Effector memory CD4-positive, alpha-beta T cell (primary cell): Measurements from ENCODE around the gene RPS27L.

ENCODE experiments used
- DNase-seq, 3 donors: peaks; one replicate each; pipeline ENCODE4 v3.0.0-alpha.2; 2020
- H3K27ac ChIP-seq: 2 replicates; pipeline ENCODE4 v1.7.0; 2013; ENCODE audit warnings: mild to moderate bottlenecking, low read length, moderate library complexity; ENCODE audit not compliant: insufficient read depth, poor library complexity, severe bottlenecking
- H3K27me3 ChIP-seq: replicated peaks from 2 replicates; pipeline ENCODE4 v1.7.0; 2013; ENCODE audit warnings: mild to moderate bottlenecking, low read length; ENCODE audit not compliant: insufficient read depth, control insufficient read depth, poor library complexity, severe bottlenecking
- H3K36me3 ChIP-seq: 2 replicates; pipeline ENCODE4 v1.7.0; 2013; ENCODE audit warnings: mild to moderate bottlenecking, low read length, moderate library complexity; ENCODE audit not compliant: control insufficient read depth, insufficient read depth
- H3K4me1 ChIP-seq: 2 replicates; pipeline ENCODE4 v1.7.0; 2013; ENCODE audit warnings: low read length, mild to moderate bottlenecking; ENCODE audit not compliant: control insufficient read depth, insufficient read depth, poor library complexity, severe bottlenecking
- H3K4me3 ChIP-seq: 2 replicates; pipeline ENCODE4 v1.7.0; 2013; ENCODE audit warnings: low read length, low read depth, mild to moderate bottlenecking; ENCODE audit not compliant: insufficient read depth, poor library complexity, severe bottlenecking
- H3K9me3 ChIP-seq: 2 replicates; pipeline ENCODE4 v1.7.0; 2013; ENCODE audit warnings: mild to moderate bottlenecking, low read length, moderate library complexity; ENCODE audit not compliant: control insufficient read depth

The RPS27L gene

DNA sequence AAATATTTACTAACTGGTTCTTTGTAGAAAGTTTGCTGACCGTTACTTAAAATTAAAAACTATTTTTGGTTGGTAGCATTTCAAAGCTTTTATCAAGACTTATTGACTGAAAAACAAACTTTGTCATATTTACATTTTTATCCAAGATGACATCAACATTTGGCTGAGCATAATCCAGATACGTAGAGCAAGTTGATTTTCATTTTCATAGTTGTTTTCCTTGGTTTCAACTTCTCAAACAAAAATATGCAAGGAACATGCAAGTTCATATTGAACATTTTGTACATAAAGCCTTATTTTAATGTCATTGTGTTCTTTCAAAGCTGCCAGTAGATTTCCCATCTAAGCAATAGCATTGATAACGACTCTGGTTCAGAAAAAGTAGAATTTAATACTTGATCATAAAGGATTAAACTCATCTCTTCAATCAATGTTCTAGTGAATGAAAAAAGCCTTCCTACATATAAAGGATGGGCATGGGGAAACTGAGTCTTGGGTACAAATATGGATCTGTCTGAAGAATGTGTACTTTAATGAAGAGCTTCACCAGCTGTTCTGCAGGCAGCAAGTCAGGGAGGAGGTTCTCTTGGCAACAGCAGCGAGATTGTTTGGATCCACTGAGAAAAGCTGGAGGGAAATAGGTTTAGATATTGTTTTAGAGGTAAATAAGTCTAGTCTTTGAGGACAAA is 37.7 kb upstream of the RPS27L start:
- no peaks in the 10 kb centered on the region for H3K9me3 ChIP-seq
- H3K27ac ChIP-seq = peak overlapping the region; percentile 87
- H3K36me3 ChIP-seq = no peaks in the 10 kb centered on the region
- H3K4me1 ChIP-seq = peaks cover 63% of the 10 kb centered on the region
- H3K4me3 ChIP-seq = peak overlapping the region; percentile 10
- H3K27me3 ChIP-seq = no peaks in the 10 kb centered on the region
- no peak for DNase-seq

DNA sequence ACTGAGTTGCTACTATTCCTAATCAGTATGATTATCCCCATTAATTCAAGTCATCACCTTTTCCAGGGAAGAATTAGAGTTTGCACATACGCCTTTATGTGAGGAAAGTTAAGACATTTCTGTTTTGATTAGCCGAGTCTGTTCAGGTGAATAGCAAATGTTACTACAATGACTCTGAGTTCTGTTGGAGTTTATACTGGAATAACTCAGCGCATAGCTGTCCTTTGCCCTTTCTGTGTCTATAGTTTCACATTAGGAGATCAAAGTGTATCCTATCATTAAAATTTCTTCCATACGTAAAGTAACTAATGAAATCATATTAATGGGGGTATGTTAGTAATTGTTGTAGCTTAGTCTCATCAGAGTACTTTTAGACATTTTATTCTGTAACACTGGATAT is 37.0 kb upstream of the RPS27L start:
- no peak for DNase-seq
- Histone ChIP-seq H3K36me3 (no peaks in the 10 kb centered on the region), H3K9me3 (no peaks in the 10 kb centered on the region), H3K27me3 (no peaks in the 10 kb centered on the region), H3K4me1 (peaks cover 62% of the 10 kb centered on the region), H3K4me3 (peak overlapping the region; percentile 35), H3K27ac (peak overlapping the region; percentile 87)

DNA sequence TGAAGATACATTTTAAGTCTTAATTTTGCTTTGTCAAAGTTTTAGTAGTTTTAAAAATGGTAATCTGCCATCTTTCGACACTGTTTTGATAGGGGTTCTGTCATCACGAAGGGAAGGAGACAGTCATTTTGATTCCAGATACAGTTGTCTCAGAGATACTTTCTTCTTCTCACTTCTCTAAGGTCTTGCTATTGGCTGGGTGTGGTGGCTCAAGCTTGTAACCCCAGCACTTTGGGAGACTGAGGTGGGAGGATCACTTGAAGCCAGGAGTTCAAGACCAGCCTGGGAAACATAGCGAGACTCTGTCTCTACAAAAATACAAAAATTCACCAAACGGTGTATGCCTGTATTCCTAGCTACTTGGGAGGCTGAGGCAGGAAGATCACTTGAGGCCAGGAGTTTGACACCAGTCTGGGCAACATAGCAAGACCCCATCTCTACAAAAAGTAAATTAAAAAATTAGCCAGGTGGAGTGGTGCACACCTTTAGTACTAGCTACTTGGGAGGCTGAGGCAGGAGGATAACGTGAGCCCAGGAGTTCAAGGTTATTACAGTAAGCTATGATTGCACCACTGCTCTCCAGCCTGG is 35.4 kb upstream of the RPS27L start:
- H3K4me3 ChIP-seq = peak overlapping the region; percentile 20
- no peaks in the 10 kb centered on the region for H3K27me3 ChIP-seq
- H3K9me3 ChIP-seq = no peaks in the 10 kb centered on the region
- H3K36me3 ChIP-seq = no peaks in the 10 kb centered on the region
- peaks cover 63% of the 10 kb centered on the region for H3K4me1 ChIP-seq
- DNase-seq = no peak
- peak overlapping the region; percentile 87 for H3K27ac ChIP-seq

DNA sequence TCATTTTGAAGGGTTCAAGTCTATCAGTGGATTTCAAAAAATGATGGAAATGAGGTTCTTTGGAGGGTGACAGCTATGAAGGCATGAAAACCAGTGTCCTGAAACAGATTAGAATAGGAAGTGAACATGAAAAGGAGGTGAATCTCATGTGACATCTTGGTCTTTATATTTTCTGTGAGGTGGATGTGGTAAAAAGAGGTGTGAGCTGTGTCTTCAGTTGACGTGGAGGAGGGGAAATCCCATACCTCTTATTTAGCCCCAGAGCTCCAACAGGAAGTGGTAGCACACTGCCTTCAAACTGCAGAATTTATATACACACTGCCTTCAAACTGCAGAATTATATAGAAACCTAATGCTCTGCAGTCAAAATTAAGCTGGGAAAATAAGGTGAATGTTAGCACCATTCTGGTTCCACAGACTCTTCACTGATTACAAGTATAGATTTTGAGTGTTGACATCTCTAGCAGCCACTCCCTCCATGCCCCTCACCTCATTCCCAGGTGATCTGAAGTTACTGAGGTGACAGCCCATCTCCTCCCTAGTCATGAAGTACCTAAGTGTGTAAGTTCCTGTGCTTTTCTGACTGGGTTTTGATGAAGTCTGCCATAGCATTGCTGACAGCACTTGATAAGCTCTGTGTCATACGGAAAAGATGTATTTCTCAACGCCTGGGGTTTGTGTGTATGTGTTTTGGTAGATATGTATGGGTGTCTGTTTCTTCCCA is 34.8 kb upstream of the RPS27L start:
- H3K9me3 ChIP-seq = no peaks in the 10 kb centered on the region
- H3K27ac ChIP-seq = peak overlapping the region; percentile 94
- DNase-seq = peak; percentile 40 to 59 (median 52)
- peak overlapping the region; percentile 20 for H3K4me3 ChIP-seq
- H3K27me3 ChIP-seq = no peaks in the 10 kb centered on the region
- H3K36me3 ChIP-seq = no peaks in the 10 kb centered on the region
- peaks cover 59% of the 10 kb centered on the region for H3K4me1 ChIP-seq

DNA sequence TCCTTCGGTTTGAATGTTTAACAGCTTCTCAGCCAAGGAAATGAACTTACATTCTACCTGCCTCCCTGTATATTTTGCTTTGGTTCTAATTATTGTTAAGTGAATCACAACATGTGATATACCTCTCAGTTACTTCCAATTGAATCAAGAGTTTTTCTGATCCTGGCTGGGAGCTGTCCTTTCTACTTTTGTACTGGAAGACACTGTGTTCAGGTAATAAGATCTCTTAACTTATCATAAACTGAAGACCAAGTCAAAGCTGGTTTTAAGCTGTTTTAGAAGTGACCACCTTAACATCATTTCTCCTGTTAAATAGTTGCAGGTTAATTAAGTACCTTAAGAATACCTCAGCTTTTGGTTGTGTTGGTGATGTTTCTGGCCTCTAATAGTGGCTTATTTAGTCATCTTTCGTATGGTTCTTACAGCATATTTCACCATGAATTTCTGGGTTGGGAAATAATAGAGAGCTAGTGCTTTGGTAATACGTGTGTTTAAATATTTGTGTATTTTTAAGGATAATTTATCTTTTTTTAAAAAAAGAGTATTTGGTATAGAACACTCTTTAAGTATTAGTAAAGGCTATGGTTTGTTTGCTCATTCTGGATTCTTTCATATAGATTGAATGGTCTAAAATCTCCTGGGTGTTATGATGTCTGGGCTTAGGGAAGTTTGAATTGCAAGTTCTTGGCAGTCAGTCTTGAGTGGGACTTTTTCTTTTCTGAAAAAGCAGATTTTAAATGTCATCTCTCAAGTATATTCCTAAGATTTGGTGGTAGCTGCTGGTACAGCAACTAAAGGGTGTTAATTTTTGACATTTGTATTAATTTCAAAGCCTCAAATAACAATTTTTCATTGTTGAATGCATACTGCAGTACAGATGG is 33.7 kb upstream of the RPS27L start:
- Histone ChIP-seq H3K4me3 (peak overlapping the region; percentile 99), H3K4me1 (peaks cover 50% of the 10 kb centered on the region), H3K9me3 (no peaks in the 10 kb centered on the region), H3K36me3 (no peaks in the 10 kb centered on the region), H3K27ac (peak overlapping the region; percentile 94), H3K27me3 (no peaks in the 10 kb centered on the region)
- DNase-seq = no peak

DNA sequence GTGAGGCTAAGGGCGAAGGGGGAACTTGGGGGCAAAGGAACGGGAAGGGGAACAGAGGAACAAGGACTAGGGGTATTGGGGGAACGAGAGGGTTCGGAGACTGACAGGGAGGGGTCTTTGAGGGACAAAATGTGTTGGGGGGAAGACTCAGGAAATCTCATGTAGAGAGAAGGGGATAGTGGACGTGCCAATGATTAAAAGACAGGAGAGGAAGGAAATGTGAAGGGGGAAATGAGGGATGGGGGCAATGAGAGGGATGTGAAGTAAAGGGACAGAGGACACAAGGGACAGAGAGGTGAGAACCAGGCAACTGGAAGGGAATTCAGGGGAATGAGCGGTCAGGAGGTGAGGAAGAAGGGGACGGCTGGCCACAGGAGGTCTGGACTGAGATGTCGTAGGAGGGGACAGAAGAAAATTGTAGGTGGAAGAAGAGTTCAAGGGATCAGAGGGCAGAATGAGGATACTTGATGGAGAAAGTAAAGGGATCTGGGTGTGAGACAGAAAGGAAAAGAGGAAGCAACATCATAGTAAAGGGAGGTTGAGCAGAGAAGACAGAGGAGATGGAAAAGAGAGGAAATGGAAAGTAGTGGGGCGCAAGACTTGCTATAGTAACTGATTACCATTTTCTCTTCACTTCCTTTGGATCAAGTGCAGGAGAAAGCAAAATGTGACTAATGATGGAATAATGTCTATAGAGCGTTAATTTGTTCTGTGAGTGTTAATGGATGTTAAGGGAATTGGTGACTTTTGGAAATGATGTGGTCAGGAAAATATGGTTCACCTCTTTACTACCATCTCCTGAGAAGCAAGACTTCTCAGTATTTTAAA is 32.9 kb upstream of the RPS27L start:
- H3K36me3 ChIP-seq = no peaks in the 10 kb centered on the region
- H3K27me3 ChIP-seq = no peaks in the 10 kb centered on the region
- H3K27ac ChIP-seq = peak overlapping the region; percentile 94
- DNase-seq = no peak
- H3K4me1 ChIP-seq = peaks cover 41% of the 10 kb centered on the region
- peak overlapping the region; percentile 99 for H3K4me3 ChIP-seq
- no peaks in the 10 kb centered on the region for H3K9me3 ChIP-seq

DNA sequence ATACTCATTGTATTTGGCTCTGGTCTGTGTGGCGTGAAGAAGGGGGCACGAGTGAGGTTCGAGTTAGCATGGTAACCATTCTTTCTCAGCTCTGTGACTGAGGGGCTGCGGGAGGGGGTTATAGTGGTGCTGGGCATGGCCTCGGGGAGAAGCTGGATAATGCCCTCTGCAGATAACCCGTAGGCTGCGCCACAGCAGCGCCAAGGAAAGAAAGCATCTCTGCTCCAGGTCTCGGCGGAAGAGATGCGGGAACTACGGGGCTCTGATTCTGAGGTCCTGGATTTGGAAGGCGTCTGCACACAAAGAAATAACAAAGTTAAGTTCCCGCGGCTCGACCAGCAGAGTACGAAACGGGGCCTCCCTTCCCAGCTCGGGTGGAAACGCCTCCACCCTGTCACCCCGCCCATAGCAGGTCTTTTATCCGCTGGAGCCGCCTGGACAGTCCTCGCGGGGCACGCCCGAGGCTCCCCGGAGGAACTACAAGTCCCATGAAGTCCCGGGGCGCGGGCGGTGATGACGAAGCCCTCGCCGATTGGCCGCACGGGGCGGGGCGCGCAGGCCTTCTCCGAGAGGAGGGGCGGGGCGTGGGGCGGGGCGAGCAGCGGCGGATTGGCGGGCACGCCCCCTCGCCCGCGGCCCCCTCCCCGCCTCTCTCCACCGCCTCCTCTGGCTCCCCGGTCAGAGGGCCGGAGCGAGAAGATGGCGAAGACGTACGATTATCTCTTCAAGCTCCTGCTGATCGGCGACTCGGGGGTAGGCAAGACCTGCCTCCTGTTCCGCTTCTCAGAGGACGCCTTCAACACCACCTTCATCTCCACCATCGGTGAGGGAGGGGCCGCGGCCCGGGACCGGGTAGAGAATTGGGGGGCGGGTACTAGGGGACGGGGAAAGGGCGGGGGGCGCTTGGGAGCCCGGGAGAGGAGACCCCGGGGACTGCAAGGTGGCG is 31.9 kb upstream of the RPS27L start, which contains the start of gene RAB8B:
RAB8B (plus strand) TSS at position 681 of the 946 bp plus-strand sequence; CDS start at position 700, 19 bp downstream.
- Histone ChIP-seq H3K4me1 (peaks cover 32% of the 10 kb centered on the region), H3K27me3 (no peaks in the 10 kb centered on the region), H3K36me3 (no peaks in the 10 kb centered on the region)

DNA sequence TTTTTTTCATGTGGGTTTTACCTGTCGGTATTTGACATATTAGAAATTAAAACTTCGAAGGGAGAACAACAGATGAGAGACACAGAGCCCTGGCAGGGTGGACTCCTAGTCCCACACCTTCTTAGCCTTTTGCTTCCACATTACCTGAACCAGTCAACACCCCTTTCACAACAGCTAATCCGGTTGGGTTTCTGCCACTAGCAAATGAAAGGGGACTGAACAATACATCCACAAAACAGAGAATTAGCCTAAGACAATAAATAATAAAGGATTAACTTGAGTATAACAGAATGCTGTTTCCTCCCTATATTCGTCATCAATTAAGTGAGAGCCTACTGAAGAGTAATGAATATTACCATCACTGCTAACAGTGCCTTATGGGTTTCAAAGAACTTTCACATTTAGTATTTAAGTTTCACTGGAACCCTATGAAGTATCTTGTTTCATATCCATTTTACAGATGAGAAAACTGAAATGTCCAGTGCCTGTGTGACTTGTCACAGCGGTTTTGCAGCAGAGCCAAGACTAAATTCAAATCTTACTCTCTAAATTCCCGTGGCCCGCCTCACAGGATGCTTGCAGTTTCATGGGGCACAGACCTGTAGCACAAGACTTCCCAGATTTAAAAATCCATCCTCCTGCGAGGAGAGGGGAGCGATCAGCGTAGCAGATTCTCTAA is 31.1 kb upstream of the RPS27L start:
- no peak for DNase-seq
- peak overlapping the region; percentile 99 for H3K4me3 ChIP-seq
- no peaks in the 10 kb centered on the region for H3K36me3 ChIP-seq
- H3K27ac ChIP-seq = peak overlapping the region; percentile 94
- peaks cover 26% of the 10 kb centered on the region for H3K4me1 ChIP-seq
- H3K27me3 ChIP-seq = no peaks in the 10 kb centered on the region
- no peaks in the 10 kb centered on the region for H3K9me3 ChIP-seq

More for the DNA sequence above, 31.9 kb upstream of the RPS27L start, which contains the start of gene RAB8B:
- peak; percentile 94 to 97 (median 96) for DNase-seq
- Histone ChIP-seq H3K27ac (peak within 1 kb of the TSS; percentile 94), H3K4me3 (peak within 1 kb of the TSS; percentile 99), H3K9me3 (no peaks in the 10 kb centered on the region)
